SK-N-SH treated with all-trans-retinoic acid at 6 μM for 48 hours (cell line): ENCODE results near the gene GPC6.

Experiments
- OSR1 ChIP-seq: fragments of 250-450 bp; sonication (Bioruptor Pico); IDR thresholded peaks from 2 replicates; pipeline ENCODE4 v1.8.0; 2022; ENCODE audit warnings: moderate library complexity, mild to moderate bottlenecking, inconsistent platforms
- TOX ChIP-seq: fragments of 250-450 bp; sonication (Bioruptor Pico); IDR thresholded peaks from 2 replicates; pipeline ENCODE4 v1.8.0; 2021; ENCODE audit warnings: mild to moderate bottlenecking, moderate library complexity, borderline replicate concordance

- no peak for TF ChIP-seq TOX (CRISPR knock-in tag)
- TF ChIP-seq OSR1, result no peak
Measured at GRCh38 chr13:94399812-94400211, 1173.2 kb downstream of the GPC6 start.
